Measurements from ENCODE around the gene ARSG.

The ARSG gene

DNA sequence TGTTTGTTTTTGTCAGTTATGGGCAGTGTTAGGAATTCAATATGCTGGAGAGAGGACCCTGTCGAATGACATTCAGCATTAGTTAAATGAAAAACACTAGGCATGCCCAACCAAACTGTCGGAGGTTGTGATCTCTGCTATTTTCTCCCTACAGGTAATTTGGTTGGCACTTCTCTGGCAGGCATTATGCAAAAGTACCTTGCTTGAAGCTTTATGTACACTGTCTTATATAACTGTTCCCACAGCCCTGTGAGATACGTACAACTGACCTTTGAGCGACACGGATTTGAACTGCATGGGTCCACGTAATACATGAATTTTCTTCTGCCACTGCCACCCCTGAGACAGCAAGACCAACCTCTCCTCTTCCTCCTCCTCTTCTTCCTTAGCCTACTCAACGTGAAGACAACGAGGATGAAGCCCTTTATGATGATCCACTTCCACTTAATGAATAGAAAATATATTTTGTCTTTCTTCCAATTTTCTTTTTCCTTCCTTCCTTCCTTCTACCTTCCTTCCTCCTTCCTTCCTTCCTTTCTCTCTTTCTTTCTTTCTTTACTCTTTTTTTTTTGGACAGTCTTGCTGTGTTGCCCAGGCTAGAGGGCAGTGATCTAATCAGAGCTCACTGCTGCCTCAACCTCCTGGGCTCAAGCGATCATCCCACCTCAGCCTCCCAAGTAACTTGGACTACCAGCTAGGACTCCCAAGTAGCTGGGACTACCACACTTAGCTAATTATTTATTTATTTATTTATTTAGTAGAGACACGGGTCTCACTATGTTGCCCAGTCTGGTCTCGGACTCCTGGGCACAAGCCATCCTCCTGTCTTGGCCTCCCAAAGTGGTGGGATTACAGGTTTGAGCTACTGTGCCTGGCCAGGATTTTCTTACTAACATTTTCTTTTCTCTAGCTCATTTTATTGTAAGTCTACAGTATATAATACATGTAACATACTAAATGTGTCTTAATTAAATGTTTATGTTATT, 88.7 kb downstream of the ARSG start:
- DNase-seq = no peak

DNA sequence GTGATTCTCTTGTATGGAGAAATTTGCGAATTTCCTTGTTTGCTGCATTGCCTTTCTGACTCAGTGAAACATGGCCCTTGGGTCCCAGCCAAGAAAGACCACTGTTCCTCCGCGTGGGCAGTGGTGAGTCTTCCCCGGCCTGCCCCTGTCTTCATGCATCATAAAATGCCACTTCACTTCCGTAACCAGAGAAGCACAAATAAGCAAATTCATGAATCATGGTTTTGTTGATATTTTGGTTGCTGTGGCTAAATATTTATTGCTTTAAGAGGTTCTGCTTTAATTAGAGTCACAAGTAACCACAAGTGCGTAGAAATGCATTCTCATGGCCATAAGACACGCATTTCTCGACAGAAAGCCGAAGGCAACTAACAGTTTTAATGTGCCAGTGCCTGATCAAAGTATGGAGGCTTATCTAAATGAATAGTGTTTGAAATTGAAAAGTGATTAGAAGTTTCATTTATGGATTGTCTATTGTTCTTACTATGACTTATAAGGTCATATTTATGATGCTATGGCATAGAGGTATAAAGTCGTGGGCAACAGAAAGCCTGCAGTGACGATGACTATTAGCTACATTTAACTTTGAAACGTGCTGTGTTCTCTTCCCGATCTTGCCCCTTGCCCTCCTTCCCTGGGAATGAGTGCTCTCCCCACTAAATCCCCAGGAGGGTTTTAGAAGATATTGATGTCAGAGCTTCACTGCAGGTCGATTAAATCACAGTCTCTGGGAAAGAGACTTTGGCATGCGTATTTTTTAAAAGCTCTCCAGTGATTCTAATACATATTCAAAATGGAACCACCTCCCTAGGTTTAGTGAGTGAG, 90.0 kb downstream of the ARSG start:
- no peak for DNase-seq

DNA sequence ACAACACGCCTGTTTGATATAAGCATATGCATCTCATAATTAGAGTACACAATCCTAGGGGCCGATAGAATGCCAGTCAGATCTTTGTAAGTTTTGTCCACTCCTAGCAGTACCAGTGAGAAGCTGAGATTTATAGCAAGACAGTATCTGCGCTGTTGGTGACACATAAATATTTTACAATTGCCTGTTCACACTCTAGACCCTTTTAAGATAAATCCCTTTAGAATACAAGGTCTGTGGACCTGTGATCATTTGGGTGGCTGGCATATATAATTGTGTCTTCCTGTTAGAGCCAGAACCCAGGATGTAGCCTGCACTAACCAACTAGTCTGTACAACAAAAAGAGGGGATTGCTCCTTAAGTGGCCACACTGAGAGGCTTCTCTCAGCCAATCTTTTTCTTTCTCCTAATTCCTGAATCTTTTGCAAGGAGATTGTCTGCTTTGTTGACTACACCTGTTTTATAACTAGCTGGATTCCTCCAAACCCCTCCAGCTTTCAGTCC, 91.3 kb downstream of the ARSG start:
- no peak for DNase-seq

DNA sequence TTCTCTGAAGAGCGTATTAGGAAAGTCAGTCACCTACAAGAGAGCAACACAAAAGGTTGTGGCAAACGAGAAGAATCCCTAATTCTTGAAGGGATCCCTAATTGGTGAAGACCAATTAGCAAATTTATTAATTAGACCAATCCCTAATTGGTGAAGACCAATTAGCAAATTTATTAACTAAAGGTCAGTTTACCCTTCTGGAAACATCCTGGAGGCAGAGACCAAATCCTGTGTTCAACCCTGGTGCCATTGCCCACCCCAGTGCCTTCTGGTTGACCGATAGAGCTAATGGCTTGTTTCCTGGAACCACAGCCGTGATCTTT, 91.8 kb downstream of the ARSG start:
- DNase-seq = no peak

DNA sequence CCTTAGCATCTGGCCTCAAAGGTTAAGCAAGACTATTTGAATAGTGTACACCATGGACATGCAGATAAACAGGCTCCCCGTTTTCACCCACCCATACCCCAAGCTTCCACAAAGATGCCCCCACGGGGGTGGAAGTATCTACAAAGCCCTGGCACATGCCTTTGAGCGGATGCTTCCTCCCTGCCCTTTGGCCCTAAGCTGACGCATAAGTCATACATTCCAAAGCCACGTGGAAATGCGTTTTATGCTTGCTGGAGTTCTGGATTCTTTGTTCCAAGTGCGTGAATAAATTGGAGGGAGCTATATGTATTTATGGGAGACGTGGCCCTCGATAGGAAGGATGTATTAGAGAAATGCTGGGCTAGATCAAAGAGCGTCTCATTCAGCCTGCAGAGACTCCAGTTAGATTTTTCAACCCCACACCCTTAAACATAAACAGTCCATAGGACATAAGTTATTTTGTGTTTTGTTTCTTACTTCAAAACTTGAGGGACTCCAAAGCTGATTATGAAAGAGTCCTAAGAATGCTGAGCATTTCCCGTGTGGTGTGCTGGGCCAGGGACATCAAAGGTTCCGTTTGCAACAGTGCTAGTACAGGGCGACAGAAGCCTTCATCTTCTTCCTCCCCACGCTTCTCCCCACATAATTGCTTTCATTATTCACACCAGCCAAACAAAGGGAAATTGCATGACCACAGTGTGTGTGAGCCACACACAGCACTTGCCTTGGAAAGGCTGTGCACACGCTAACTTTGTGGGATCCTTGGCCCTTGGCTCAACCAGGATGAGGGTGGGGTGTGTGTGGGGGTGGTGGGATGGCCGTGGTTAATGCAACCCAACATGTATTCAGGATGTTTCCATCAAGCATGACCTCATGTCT, 92.4 kb downstream of the ARSG start:
- no peak for DNase-seq

DNA sequence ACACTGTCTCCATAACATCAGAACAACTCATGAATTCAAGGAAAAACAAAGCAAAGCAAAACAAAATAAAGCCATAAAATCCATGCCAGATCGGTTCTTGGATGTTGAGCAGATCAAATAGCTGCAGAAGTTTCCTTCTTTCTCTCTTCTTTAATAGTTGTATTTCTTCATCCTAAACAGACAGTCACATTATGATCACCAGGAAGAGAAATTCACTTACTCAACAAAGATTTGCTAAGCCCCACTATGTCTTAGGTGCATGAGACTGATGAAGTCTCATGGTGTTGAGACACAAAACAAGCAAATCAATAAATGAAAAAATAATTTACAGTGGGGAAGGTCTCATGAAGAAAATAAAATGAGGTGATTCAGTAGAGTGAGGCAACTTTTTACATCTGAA, 93.2 kb downstream of the ARSG start:
- DNase-seq = no peak

DNA sequence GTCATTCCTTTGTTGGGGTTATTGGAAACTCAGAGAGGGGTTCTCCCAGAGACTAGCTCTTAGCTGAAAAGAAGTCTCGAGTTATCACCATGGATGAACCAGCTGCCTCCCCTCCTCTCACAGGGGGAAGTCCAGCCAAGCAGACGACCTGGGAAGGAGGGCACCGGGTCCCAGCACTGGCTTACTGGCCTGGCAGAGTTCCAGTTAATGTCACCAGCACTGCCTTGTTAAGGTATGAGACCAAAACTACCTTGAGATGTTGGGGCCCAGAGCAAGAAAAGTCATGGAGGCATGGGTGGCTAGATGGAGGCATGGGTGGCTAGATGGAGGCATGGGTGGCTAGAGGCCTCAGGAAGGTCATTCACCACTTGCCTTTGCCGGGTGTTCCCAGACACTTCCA, 93.6 kb downstream of the ARSG start:
- no peak for DNase-seq

DNA sequence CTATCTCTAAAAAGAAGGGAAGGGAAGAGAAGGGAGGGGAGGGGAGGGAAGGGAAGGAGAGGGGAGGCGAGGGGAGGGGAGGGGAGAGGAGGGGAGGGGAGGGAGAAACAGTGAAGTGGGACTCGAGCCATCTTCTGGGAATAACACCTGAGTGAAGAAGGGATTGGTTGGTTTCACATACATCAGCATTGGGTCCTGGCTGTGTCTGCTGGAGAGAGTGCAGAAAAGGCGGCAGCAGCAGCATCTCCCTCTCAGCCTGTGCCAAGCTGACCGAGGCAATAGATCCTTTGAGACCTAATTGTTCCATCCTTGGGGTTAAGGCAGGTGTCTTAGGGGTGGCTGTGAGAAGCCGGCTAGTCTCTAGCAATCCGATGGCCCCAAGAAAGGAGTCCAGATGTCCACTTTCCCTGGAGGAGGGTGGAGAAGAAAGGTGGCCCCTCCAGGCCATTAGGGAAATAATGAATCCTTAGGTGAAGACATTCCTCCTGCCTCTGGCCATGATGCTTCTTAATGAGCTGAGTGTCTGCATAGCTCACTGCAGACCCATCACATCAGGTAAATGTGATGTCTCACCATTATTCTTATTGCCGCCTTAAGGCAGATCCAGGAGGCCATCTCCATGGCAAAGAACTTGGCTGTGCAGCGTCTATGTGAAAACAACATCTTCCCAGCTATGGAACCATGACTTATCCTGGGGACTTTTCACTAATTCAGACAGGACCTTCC, 94.4 kb downstream of the ARSG start:
- DNase-seq = no peak

DNA sequence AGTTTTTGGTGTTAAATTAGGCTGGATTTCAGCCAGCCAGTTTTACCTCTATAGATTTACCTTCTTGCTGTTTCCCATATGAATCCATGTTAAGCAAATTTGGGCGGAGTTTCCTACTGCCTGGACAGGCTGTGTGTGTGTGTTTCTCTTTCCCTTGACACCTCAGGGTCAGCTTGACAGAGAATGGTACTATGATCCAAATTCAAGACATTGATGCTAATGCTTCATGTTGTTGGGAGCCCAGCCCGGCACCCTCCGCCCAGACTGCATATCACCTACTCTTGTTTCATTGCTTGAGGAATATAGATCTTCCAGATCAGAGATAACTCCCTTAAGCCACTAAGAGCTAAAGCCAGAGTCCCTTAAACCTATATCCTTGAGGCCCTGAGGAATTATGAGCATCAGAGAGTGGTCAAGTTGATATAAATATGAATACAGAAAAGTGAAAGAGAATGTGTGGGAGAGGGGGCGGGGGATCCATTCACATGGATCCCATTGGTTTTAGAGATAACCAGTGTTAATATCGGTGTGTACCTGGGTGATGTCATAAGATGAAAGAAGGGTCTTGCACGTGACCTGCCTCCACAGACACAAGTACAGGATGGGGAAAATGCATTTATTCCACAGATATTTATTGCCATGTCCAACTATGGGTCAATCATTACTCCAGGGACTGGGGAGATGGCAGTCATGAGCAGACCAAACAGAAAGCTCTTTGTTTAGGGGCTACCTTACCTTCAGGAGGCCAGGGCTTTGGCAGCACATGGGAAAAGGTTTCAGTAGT, 96.3 kb downstream of the ARSG start:
- DNase-seq = no peak

DNA sequence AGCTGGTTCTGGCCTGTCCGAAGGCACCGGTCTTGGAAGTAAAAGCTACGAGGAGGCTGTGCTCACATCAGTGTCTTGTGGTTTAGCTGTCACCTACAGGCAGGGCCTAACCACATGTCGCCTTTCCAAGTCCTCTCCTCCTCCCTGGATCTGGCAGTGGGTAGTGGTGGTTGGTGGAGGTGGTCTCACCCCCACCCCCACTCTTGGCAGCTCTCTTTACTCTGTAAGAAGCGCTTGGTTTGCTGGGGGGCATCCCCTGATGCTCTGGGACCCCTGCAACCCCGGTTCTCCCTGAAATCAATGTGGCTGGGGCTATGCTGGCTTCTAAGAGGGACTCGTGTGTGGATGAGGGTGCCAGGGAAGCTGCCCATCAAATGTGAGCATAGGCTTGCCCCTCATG, 97.7 kb downstream of the ARSG start:
- DNase-seq = no peak

DNA sequence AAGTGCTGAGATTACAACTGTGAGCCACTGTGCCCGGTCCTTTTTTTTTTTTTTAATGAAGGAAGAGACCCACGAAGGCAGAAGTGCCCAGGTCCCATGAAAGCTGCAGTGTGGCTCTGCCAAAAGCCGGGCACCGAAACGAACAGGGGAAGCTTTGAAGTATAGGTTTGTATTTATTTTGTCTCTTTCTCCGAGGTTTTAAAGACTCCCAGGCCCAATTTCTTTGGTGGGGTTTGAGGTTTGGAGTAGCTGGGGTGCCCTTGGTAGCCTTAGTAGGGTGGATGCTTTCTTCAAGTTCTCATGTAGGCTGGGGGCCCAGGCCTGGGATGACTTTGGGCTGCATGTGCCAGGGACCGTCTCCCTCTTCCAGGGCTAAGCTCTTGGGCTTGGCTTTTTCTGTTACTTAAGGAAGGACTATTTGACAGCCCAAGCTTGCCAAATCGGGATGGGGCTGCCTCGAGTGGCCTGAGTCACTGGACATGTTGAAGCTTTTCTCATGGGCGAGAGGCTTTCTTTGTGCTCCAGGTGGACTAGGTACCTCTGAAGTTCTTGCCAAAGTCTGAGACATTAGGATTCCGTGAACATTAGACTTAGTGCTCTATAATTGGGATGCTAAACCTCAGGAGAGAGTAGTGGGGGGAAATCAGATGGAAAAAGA, 99.7 kb downstream of the ARSG start:
- DNase-seq = no peak

DNA sequence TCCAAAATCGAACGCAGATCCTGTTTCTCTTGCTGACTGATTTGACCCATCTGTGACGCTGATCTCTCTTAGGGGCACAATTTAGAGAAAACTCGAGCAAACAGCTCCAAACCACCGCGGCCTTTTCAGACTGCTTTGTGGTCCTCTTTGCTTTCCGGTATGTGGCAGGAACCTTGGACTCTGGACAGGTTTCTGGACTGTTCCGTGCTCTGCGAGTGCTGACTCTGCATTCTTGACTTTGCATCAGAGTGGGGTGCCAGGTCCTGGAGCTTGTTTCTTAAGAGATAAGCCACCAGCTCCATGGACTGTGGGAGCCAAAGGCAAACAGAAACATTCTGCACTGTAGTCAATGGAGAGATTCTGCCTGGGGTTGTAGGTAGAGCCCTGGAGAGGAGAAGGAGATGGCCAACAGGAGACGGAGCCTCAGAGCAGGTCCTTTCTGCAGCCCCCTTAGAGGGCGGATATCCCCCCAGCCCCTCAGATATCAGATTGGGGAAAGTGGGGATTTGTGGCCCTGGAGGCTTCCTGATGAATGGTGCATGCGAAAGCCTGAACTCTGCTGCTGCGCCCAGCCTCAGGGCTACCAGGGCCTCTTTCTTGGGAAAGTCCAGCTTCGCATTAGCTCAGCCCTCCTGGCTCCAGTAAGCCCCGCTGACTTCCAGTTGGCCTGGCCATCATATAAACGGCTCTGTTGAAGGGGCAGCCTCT, 100.4 kb downstream of the ARSG start:
- no peak for DNase-seq

DNA sequence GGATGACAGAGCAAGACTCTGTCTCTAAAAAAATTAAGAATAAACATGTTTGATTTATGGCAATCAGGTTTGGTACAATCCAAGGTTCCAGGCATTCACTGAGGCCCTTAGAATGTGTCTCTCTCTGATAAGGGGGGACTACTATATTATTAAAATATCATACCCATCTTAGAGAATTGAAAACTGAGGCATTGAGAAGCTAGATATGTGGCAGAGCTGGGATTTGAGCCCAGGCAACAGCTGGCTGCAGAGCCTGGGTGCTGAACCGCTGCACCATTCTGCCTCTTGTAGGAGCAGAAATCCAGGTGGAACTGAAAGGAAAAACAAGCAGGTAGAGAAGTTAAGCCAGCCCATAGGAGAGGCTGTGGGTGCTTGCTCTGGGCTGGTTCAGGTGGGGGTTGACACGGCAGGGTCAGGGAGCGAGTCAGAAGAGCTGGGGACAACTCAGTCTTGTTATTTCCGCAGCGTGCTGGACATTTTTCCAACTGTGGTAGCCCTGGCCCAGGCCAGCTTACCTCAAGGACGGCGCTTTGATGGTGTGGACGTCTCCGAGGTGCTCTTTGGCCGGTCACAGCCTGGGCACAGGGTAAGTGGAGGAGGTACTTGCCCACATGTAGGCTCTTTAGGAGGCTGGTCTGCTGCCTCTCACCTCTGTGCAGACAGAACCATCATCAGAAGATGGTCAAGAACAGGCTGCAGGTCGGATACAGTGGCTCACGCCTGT, 103.5 kb downstream of the ARSG start:
- no peak for DNase-seq

DNA sequence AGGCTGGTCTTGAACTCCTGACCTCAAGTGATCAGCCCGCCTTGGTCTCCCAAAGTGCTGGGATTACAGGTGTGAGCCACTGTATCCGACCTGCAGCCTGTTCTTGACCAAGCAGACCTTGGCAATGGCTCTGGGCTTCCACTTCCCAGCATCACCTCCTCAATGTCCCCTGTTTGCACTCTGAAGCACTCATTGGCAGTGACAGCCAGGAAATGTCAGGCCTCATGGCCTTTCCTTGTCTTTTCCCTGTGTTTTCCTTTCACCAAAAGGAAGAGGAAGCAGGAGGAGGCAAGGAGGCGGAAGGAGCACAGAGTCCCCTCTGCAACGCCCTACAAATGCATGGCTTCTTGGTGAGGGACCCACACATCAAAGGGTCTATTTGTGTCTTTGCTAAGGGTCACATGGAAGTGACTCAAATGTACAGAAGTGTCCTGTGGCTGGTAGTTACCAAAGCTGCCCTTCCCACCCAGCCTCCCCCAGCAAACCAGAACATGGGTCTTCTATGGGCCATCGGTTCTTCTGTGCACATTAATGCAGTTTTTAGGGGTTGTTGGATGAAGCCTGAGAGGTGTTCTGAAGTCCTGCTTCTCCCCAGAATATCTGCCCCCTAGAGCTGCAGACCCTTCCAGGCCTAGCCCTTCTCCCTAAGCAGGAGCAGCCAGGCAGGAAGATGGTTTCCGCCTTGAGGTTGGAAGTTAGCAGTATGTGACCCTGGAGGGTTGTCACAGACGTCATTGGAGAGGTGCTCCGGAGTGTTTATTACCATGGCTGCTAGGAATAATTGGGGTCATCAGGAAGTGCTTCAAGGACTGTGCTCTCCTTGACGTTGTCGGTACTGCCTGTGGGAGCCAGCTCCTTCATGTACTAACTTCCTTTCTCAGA, 105.2 kb downstream of the ARSG start:
- DNase-seq = no peak

DNA sequence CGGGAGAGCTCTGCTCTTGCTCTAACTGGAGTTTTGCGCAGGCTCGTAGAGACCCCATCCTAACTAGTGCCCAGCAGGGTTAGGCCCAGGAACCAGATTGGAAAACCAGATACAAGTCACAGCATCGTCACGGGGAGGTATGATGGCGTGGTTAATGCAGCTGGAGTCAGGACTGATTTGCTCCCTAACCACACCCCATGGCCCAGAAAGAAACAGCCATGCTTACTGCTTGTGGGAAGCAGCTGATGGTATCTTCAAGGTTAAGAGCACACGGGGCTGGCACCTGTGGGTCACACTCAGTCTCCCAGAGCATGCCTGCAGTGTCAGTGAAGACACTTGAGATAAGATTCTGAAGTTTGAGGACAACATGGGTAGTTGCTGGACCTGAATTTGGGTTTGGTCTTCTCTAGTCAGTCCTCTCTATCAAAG, 105.8 kb downstream of the ARSG start:
- no peak for DNase-seq

DNA sequence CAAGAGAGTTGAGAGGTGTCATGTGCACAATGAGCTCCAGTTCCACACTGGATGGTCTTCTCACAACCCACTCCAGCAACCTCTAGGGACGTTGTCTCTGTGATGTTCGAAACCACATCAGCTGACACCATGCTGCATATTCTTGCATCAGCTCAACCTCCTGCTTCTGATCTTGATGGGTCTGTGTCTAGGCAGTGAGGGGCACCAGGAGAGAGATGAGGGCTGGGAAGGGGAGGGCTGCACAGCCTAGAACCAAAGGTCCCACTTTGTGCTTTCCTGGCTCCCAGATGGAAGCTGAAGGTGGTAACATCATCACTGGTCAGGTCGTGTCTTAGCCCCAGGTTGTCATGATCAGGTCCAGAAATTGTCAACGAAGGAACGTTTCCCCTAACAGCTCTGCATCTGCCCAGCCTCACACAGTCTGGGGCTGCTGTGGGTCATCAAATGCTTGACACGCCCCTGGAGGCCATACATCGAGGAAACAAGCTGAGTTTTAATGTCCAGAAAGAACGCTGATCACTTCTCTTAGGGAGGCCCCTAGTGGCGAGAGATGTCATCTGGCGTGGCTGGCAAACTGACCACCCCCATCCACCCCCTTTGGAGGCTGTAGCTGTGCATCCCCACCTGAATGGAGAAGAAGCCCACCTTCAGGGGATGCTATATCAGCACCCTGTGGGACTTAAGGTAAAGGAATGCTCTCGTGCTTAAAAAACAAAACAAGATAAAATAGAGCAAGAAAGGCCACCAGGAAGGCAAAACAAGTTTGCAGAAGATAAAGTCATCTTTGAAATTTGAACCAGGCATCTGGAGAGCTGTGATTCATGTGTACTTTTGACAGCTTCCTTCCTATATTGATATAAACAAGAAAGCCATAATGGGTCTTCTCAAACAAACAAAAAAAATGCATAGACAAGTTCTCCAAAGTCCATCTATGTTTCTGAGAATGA, 107.7 kb downstream of the ARSG start:
- DNase-seq = no peak

Data from activated CD8-positive, alpha-beta memory T cell treated with anti-CD3 and anti-CD28 coated beads, Interleukin-2, amount 50 U/mL, for 4 hours (primary cell).